Measurements from ENCODE around the gene SARDH.

SARDH gene

GRCh38 chr9:133661846-133662540, 76.2 kb downstream of the SARDH start:
- no peak for DNase-seq

GRCh38 chr9:133659516-133659915, 78.6 kb downstream of the SARDH start:
- no peak for DNase-seq

GRCh38 chr9:133658442-133659431, 79.4 kb downstream of the SARDH start:
- peak; percentile 85 for DNase-seq

- DNase-seq, result no peak
These were observed 81.0 kb downstream of the SARDH start for GRCh38 chr9:133657120-133657661.

GRCh38 chr9:133656211-133657119, 81.7 kb downstream of the SARDH start:
- DNase-seq, result no peak

- no peak for DNase-seq
These were observed 82.5 kb downstream of the SARDH start for GRCh38 chr9:133655701-133656100.

GRCh38 chr9:133654736-133655657, 83.2 kb downstream of the SARDH start:
- no peak for DNase-seq

- no peak for DNase-seq
These were observed 84.5 kb downstream of the SARDH start for GRCh38 chr9:133653638-133654037.

- no peak for DNase-seq
These were observed 88.1 kb downstream of the SARDH start for GRCh38 chr9:133650026-133650425.

GRCh38 chr9:133649194-133649593, 89.0 kb downstream of the SARDH start:
- DNase-seq, result no peak

- DNase-seq, result no peak
These were observed 90.2 kb downstream of the SARDH start for GRCh38 chr9:133647765-133648469.

- no peak for DNase-seq
These were observed 91.0 kb downstream of the SARDH start for GRCh38 chr9:133647148-133647547.

- no peak for DNase-seq
These were observed 93.0 kb downstream of the SARDH start for GRCh38 chr9:133645021-133645765.

- no peak for DNase-seq
These were observed 94.0 kb downstream of the SARDH start for GRCh38 chr9:133643978-133644760.

GRCh38 chr9:133643362-133643755, 94.8 kb downstream of the SARDH start:
- no peak for DNase-seq

GRCh38 chr9:133642708-133643361, 95.3 kb downstream of the SARDH start:
- DNase-seq, result no peak

GRCh38 chr9:133641861-133642595, 96.1 kb downstream of the SARDH start:
- DNase-seq, result no peak

- DNase-seq, result no peak
These were observed 96.8 kb downstream of the SARDH start for GRCh38 chr9:133641396-133641655.
